Measurements from ENCODE around the gene FKBP11. TPM values are rescaled to one million over a fixed set of nuclear protein-coding genes. Genes with fewer than 3 reads are reported as not detected.

The FKBP11 gene
- total and polyA plus RNA-seq, 2 experiments from 2014 or later = 29.5 to 94.9 TPM

- H3K27ac Mint-ChIP-seq = no peak overlapping the region
- Histone ChIP-seq H3K36me3 (ENCODE audit: insufficient read depth) (no peaks in the 10 kb centered on the region), H3K4me3 (no peak overlapping the region), H3K79me2 (replicated peaks; ENCODE audit: insufficient read depth) (no peaks in the 10 kb centered on the region), H3F3A (replicated peaks; ENCODE audit: low read depth) (0 out of 2 replicates have a peak, but pooled peaks cover 3% of the 10 kb centered on the region), H4K20me1 (replicated peaks; ENCODE audit: insufficient read depth) (no peaks in the 10 kb centered on the region), H3K9me2 (ENCODE audit: insufficient read depth) (no peaks in the 10 kb centered on the region), H3K4me1 (ENCODE audit: insufficient read depth) (0 out of 2 replicates have a peak, but pooled peaks cover 2% of the 10 kb centered on the region), H3K27ac (ENCODE audit: low read depth) (no peak overlapping the region), H2AFZ (no peak overlapping the region), H3K27me3 (ENCODE audit: insufficient read depth) (no peaks in the 10 kb centered on the region), H3K4me2 (no peak overlapping the region)
- H3K4me3 Mint-ChIP-seq = no peak overlapping the region
- H3K9me3 Mint-ChIP-seq = no peaks in the 10 kb centered on the region
- H3K36me3 Mint-ChIP-seq (ENCODE audit: low read depth) = no peaks in the 10 kb centered on the region
- no peaks in the 10 kb centered on the region for H3K4me1 Mint-ChIP-seq
- ATAC-seq (no peak), DNase-seq (ENCODE audit: low spot score) (no peak)
- no peak for TF ChIP-seq ZNF462 (CRISPR knock-in tag; IDR thresholded peaks at IDR 0.05)
- TF ChIP-seq NANOG (IDR thresholded peaks at IDR 0.05; ENCODE audit: borderline replicate concordance) = no peak
- no peak for TF ChIP-seq ZNF114 (CRISPR knock-in tag; IDR thresholded peaks at IDR 0.05)
- no peak for TF ChIP-seq CREB1 (CRISPR knock-in tag; IDR thresholded peaks at IDR 0.05; ENCODE audit: low read depth)
- no peak for TF ChIP-seq REST (IDR thresholded peaks at IDR 0.05; ENCODE audit: unreplicated experiment)
- TF ChIP-seq ETS1 (IDR thresholded peaks at IDR 0.05) = no peak
- no peak for TF ChIP-seq JUNB (IDR thresholded peaks at IDR 0.05; ENCODE audit: unreplicated experiment)
- TF ChIP-seq POLR2AphosphoS5 (IDR thresholded peaks at IDR 0.05; ENCODE audit: low read depth) = no peak
- no peak for TF ChIP-seq STAT1 (IDR thresholded peaks at IDR 0.05; ENCODE audit: unreplicated experiment)
- TF ChIP-seq EZH2phosphoT487 (IDR thresholded peaks at IDR 0.05; ENCODE audit: unreplicated experiment) = no peak
- no peak for TF ChIP-seq EZH2 (IDR thresholded peaks at IDR 0.05; ENCODE audit: low read depth, unreplicated experiment)
- peaks cover 3% of the 10 kb centered on the region for H3K27me3 Mint-ChIP-seq (ENCODE audit: insufficient read depth, low read depth, poor library complexity)
These were observed 18.0 kb downstream of the FKBP11 start for GRCh38 chr12:48907245-48907644.

Data from GM23338 (cell line).